Keratinocyte (primary cell): ENCODE data around the gene EMP3. TPM values are rescaled to one million over a fixed set of nuclear protein-coding genes. Genes with fewer than 3 reads are reported as not detected.

Source experiments
- DNase-seq: peaks from one replicate; pipeline ENCODE4 v3.0.0-alpha.2; 2011; ENCODE audit warnings: low read depth, missing footprints, low spot score
- FAIRE-seq: peaks from 2 replicates; lab custom pipeline; 2011; peaks lifted over from hg19 to GRCh38; lab: Jason Lieb, UNC
- H2AFZ ChIP-seq: 2 replicates; pipeline ENCODE4 v1.6.0; 2012; ENCODE audit warnings: low read length, control low read depth, inconsistent platforms; ENCODE audit not compliant: control insufficient read depth
- H3K27ac ChIP-seq: 2 replicates; pipeline ENCODE4 v1.5.1; 2011; ENCODE audit warnings: low read length; ENCODE audit not compliant: control insufficient read depth, insufficient read depth
- H3K27me3 ChIP-seq: 3 replicates; pipeline ENCODE4 v1.6.0; 2011; ENCODE audit warnings: low read length; ENCODE audit not compliant: control insufficient read depth, insufficient read depth; ENCODE audit errors: extremely low read depth
- H3K36me3 ChIP-seq, 2 experiments: 2 replicates in 1 of 2; 3 replicates in 1 of 2; pipeline ENCODE4 v1.5.1; 2011; ENCODE audit warnings: low read length in 2 of 2, mild to moderate bottlenecking in 1 of 2; ENCODE audit not compliant: control insufficient read depth in 2 of 2, insufficient read depth in 2 of 2; ENCODE audit errors: extremely low read depth in 1 of 2
- H3K4me1 ChIP-seq: 3 replicates; pipeline ENCODE4 v1.5.1; 2011; ENCODE audit warnings: low read length; ENCODE audit not compliant: control insufficient read depth, insufficient read depth; ENCODE audit errors: extremely low read depth
- H3K4me2 ChIP-seq: 3 replicates; pipeline ENCODE4 v1.6.0; 2011; ENCODE audit warnings: low read depth, low read length; ENCODE audit not compliant: control insufficient read depth, insufficient read depth; ENCODE audit errors: extremely low read depth
- H3K4me3 ChIP-seq, 3 experiments: fragments of 200-600 bp in 1 of 3; sonication (generic) in 1 of 3; 2 replicates in 2 of 3; 3 replicates in 1 of 3; pipeline ENCODE4 v1.5.1; 2011 to 2016; ENCODE audit warnings: low read length in 3 of 3, mild to moderate bottlenecking in 3 of 3, control low read depth in 2 of 3, inconsistent platforms in 1 of 3, low read depth in 1 of 3, mixed read lengths in 1 of 3, mixed run types in 1 of 3, moderate library complexity in 1 of 3; ENCODE audit not compliant: control insufficient read depth in 2 of 3, insufficient read depth in 2 of 3; ENCODE audit errors: extremely low read depth in 1 of 3
- H3K79me2 ChIP-seq: 2 replicates; pipeline ENCODE4 v1.6.0; 2012; ENCODE audit warnings: low read length; ENCODE audit not compliant: control insufficient read depth, insufficient read depth
- H3K9ac ChIP-seq: 3 replicates; pipeline ENCODE4 v1.6.0; 2011; ENCODE audit warnings: low read length; ENCODE audit not compliant: control insufficient read depth, insufficient read depth; ENCODE audit errors: extremely low read depth
- H3K9me1 ChIP-seq: 3 replicates; pipeline ENCODE4 v1.6.0; 2011; ENCODE audit warnings: low read length; ENCODE audit not compliant: control insufficient read depth, insufficient read depth; ENCODE audit errors: extremely low read depth
- H3K9me3 ChIP-seq: 2 replicates; pipeline ENCODE4 v1.5.1; 2012; ENCODE audit warnings: low read depth, low read length; ENCODE audit not compliant: control insufficient read depth
- H4K20me1 ChIP-seq: 3 replicates; pipeline ENCODE4 v1.6.0; 2011; ENCODE audit warnings: low read length; ENCODE audit not compliant: control insufficient read depth, insufficient read depth; ENCODE audit errors: extremely low read depth
- EZH2 ChIP-seq: IDR thresholded peaks from one replicate; pipeline ENCODE4 v1.6.1; 2012; ENCODE audit warnings: inconsistent platforms, mild to moderate bottlenecking, low read length, moderate library complexity
- dilution Hi-C: fragments of 300-500 bp; cut with MboI; formaldehyde crosslinking; loops from one replicate; pipeline ENCODE4 v1.7.0; 2020; ENCODE audit warnings: low sequenced_read_pairs; ENCODE audit not compliant: extremely low pct_ligation_motif_present
- polyA plus RNA-seq, 5 experiments: library from polyadenylated mRNA; depleted of rRNA in 3 of 5; stranded (reverse) in 3 of 5; stranded (forward) in 1 of 5; unstranded in 1 of 5; fragments of >200 nt; gene quantifications; 1 replicate in 1 of 5; 2 replicates in 3 of 5; 3 replicates in 1 of 5; pipeline versions ENCODE4 v1.2.1 to v1.2.3, GENCODE V29; 2011 to 2012; ENCODE audit warnings: missing spikeins in 2 of 5, low read depth in 1 of 5, low replicate concordance in 1 of 5
- TF ChIP-seq, protein P1 (sequence below), 3 experiments: IDR thresholded peaks in 1 of 3; conservative IDR thresholded peaks in 1 of 3; optimal IDR thresholded peaks in 1 of 3; 2 replicates in 2 of 3; 3 replicates in 1 of 3; pipeline versions ENCODE3 to v1.5.1; 2011; ENCODE audit warnings: low read length in 3 of 3, mild to moderate bottlenecking in 3 of 3, moderate library complexity in 2 of 3, control low read depth in 1 of 3, inconsistent platforms in 1 of 3; ENCODE audit not compliant: insufficient read depth in 2 of 3; ENCODE audit errors: extremely low read depth in 1 of 3

The EMP3 gene
- polyA plus RNA-seq, 1 donor (not counting 4 experiments of a cell fraction or from before 2014, with no cell fraction given) = 177 TPM

- Histone ChIP-seq H3K27ac (no peak overlapping the region), H3K4me1 (peaks cover 18% of the 10 kb centered on the region), H3K9ac (no peak overlapping the region), H3K4me3 (no peak overlapping the region), H3K79me2 (no peaks in the 10 kb centered on the region), H3K9me3 (no peaks in the 10 kb centered on the region), H4K20me1 (no peaks in the 10 kb centered on the region), H3K36me3 (no peaks in the 10 kb centered on the region), H3K9me1 (no peaks in the 10 kb centered on the region), H3K4me2 (no peak overlapping the region), H3K27me3 (no peaks in the 10 kb centered on the region), H2AFZ (no peak overlapping the region)
- DNase-seq (no peak), FAIRE-seq (no peak)
- dilution Hi-C loops = no loop called here
- TF ChIP-seq, protein P1, sequence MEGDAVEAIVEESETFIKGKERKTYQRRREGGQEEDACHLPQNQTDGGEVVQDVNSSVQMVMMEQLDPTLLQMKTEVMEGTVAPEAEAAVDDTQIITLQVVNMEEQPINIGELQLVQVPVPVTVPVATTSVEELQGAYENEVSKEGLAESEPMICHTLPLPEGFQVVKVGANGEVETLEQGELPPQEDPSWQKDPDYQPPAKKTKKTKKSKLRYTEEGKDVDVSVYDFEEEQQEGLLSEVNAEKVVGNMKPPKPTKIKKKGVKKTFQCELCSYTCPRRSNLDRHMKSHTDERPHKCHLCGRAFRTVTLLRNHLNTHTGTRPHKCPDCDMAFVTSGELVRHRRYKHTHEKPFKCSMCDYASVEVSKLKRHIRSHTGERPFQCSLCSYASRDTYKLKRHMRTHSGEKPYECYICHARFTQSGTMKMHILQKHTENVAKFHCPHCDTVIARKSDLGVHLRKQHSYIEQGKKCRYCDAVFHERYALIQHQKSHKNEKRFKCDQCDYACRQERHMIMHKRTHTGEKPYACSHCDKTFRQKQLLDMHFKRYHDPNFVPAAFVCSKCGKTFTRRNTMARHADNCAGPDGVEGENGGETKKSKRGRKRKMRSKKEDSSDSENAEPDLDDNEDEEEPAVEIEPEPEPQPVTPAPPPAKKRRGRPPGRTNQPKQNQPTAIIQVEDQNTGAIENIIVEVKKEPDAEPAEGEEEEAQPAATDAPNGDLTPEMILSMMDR (optimal IDR thresholded peaks at IDR 0.05 in 1 of 3, IDR thresholded peaks at IDR 0.05 in 1 of 3, conservative IDR thresholded peaks at IDR 0.05 in 1 of 3; ENCODE audit: extremely low read depth in 1 of 3, insufficient read depth in 2 of 3, low read length in 3 of 3) = no peak
Measured at GRCh38 chr19:48341515-48342413, 16.4 kb downstream of the EMP3 start.

- Histone ChIP-seq H3K36me3 (no peaks in the 10 kb centered on the region), H3K27me3 (no peaks in the 10 kb centered on the region), H3K27ac (no peak overlapping the region), H3K9ac (no peak overlapping the region), H3K79me2 (no peaks in the 10 kb centered on the region), H3K9me3 (no peaks in the 10 kb centered on the region), H2AFZ (no peak overlapping the region), H4K20me1 (no peaks in the 10 kb centered on the region), H3K4me3 (no peak overlapping the region), H3K9me1 (no peaks in the 10 kb centered on the region), H3K4me2 (no peak overlapping the region), H3K4me1 (peaks cover 18% of the 10 kb centered on the region)
- FAIRE-seq (no peak), DNase-seq (no peak)
- dilution Hi-C loops = no loop called here
- TF ChIP-seq, protein P1 (optimal IDR thresholded peaks at IDR 0.05 in 1 of 3, IDR thresholded peaks at IDR 0.05 in 1 of 3, conservative IDR thresholded peaks at IDR 0.05 in 1 of 3; ENCODE audit: extremely low read depth in 1 of 3, insufficient read depth in 2 of 3, low read length in 3 of 3) = no peak
- TF ChIP-seq EZH2 = no peak
Measured at GRCh38 chr19:48342414-48342738, 17.0 kb downstream of the EMP3 start.
